Mesothelial cell of epicardium (in vitro differentiated cells): Measurements from ENCODE around the gene AMBRA1. TPM values are rescaled to one million over a fixed set of nuclear protein-coding genes. Genes with fewer than 3 reads are reported as not detected.
A peak's percentile ranks its signal among the peaks of the same experiment; 100 is the strongest.

Source experiments
- DNase-seq, 2 experiments: peaks; one replicate each; pipeline ENCODE4 v3.0.0; 2021; ENCODE audit warnings: low spot score in 2 of 2; ENCODE audit not compliant: unreplicated experiment in 2 of 2
- H3K27ac Mint-ChIP-seq: 2 replicates; pipeline ENCODE4 v1.8.0; 2021; ENCODE audit warnings: mixed read lengths
- H3K27me3 Mint-ChIP-seq: 2 replicates; pipeline ENCODE4 v1.8.0; 2021; ENCODE audit warnings: low read depth, mixed read lengths
- H3K36me3 Mint-ChIP-seq: 2 replicates; pipeline ENCODE4 v1.8.0; 2021; ENCODE audit warnings: mixed read lengths
- H3K4me1 Mint-ChIP-seq: 2 replicates; pipeline ENCODE4 v1.8.0; 2021; ENCODE audit warnings: mixed read lengths
- H3K4me3 Mint-ChIP-seq: 2 replicates; pipeline ENCODE4 v1.8.0; 2021; ENCODE audit warnings: mild to moderate bottlenecking, moderate library complexity, mixed read lengths
- H3K9me3 Mint-ChIP-seq: 2 replicates; pipeline ENCODE4 v1.8.0; 2021; ENCODE audit warnings: mixed read lengths
- total RNA-seq: library from RNA; stranded (reverse); gene quantifications from 3 replicates; pipeline ENCODE4 v1.2.1, GENCODE V29; 2021
- TF ChIP-seq, protein P1 (sequence below): fragments of 200-600 bp; sonication (generic); IDR thresholded peaks from one replicate; pipeline ENCODE4 v1.5.0; 2021; ENCODE audit warnings: antibody characterized with exemption; ENCODE audit not compliant: unreplicated experiment

AMBRA1 gene
- total RNA-seq, 1 donor from 2014 or later: 48.4 TPM

DNA sequence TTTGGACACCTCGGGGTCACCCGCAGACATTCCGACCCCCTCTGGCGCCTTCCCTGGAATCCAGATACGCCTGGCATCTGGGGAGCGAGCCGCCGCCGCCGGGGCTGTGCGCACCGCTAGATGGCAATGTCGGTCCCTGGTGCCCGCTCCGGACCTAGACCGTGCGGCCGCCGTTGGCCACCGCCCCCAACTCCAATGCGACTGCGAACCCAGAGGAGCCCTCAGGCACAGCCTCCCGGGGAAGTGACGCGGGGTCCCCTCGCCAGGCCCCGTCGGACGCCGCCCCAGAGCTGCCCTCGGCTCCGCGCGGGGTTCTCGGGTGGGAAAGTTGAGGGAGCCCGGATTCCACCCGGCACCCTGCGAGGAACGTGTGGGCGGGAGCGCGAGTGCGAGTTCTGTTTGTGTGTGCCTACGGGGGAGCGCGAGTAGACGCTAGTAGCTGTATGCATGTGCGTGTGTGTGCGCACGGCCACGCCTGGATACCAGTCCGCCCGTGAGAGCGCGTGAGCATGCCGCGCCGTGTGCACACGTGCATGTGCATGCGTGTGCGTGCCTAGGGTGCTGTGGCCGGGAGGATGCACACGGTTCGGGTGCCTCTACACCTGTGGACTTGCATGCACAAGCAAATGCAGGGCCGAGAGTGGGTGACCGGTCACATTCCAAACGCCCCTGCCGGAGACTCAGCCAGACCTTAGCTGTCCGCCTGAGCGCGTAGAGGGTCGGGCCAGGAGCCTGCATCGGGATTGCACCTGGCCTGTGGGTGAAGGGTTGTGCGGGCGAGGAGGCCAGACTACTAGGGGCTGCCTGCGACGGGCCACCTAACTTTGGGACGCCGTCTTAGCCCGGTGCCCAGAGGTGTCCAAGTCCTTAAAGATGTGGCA lies 204.1 kb downstream of the AMBRA1 start:
- H3K27me3 Mint-ChIP-seq: peaks cover 69% of the 10 kb centered on the region
- no peaks in the 10 kb centered on the region for H3K9me3 Mint-ChIP-seq
- peak in 1 of 2 experiments; percentile 82 for DNase-seq
- peaks cover 2% of the 10 kb centered on the region for H3K36me3 Mint-ChIP-seq
- no peak overlapping the region for H3K27ac Mint-ChIP-seq
- TF ChIP-seq, protein P1, sequence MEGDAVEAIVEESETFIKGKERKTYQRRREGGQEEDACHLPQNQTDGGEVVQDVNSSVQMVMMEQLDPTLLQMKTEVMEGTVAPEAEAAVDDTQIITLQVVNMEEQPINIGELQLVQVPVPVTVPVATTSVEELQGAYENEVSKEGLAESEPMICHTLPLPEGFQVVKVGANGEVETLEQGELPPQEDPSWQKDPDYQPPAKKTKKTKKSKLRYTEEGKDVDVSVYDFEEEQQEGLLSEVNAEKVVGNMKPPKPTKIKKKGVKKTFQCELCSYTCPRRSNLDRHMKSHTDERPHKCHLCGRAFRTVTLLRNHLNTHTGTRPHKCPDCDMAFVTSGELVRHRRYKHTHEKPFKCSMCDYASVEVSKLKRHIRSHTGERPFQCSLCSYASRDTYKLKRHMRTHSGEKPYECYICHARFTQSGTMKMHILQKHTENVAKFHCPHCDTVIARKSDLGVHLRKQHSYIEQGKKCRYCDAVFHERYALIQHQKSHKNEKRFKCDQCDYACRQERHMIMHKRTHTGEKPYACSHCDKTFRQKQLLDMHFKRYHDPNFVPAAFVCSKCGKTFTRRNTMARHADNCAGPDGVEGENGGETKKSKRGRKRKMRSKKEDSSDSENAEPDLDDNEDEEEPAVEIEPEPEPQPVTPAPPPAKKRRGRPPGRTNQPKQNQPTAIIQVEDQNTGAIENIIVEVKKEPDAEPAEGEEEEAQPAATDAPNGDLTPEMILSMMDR: peak; percentile 67
- peaks cover 29% of the 10 kb centered on the region for H3K4me1 Mint-ChIP-seq
- peak overlapping the region; percentile 56 for H3K4me3 Mint-ChIP-seq

DNA sequence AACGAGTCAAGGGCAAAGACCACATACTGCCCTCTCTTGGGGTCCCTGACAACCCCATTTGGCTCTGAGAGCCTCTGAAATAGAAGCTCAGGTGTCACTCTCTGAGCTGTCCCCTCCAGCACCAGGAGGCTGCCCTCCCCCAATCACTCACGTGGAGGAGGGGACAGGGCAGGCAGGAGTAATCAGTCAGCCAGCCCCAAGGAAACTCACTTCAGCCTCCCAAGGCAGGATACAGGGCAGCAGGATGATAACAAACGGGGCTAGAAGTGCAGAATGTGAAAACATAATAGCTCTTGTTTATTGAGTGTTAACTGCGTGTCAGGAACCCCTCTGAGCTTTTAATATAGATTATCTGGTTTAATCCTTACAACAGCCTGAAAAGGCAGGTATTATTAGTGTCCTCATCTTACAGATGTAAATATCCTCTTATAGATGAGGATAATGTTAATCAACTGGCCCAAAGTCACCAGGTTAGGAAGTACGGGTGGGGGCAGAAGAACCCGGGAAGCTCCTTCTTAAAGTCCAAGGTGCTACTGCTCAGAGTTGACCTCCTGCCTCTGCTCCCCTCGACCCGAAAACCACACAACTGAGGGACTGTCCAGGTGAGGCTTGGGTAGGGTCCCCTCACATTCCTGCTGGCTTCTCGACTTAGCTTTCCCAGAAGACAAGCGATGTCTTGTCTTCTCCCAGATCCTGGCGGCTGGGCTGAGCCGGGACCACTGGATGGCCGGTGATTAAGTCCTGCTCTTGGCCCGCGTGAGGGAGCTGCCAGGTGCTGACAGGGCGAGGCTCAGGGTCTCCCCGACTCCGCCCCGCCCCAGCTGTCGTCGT lies 205.0 kb downstream of the AMBRA1 start:
- Mint-ChIP-seq H3K4me1 (peaks cover 29% of the 10 kb centered on the region), H3K27ac (no peak overlapping the region), H3K36me3 (peaks cover 2% of the 10 kb centered on the region), H3K9me3 (no peaks in the 10 kb centered on the region), H3K27me3 (peaks cover 66% of the 10 kb centered on the region), H3K4me3 (peak overlapping the region; percentile 56)
- no peak for DNase-seq
- TF ChIP-seq, protein P1: no peak

DNA sequence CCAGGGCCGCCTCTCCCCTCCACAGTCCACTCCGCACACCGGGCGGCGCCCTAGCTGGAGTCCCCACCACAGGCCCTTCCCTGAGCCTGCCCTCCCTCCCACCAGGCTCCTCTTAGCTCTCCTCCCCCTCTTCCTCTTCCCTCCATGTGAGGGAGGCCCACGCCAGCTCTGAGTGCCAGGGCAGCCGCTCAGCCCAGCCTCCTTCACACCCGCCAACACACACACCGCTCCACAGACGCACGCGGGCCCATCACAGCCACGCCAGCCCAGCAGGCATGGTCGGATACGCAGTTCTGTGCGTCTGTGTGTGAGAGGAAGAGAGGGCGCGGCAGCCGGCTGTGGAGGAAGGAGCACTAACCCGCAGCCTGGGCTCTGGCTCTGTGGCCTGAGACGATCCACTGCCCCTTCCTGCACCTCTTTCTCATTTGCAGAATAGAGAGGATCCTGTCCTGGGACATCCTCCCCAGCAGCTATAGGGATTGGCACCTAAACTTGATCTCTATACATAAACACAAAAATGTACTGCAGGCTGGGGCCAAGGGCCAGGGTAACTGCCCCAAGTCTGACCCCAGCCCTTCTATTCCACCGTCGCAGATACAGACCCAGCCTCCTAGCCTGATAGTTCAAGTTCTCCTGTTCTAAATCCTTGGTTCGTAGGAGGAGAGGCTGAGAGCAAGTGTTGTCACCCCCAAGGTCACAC lies 205.8 kb downstream of the AMBRA1 start:
- no peaks in the 10 kb centered on the region for H3K9me3 Mint-ChIP-seq
- no peak overlapping the region for H3K27ac Mint-ChIP-seq
- H3K4me1 Mint-ChIP-seq: peaks cover 34% of the 10 kb centered on the region

DNA sequence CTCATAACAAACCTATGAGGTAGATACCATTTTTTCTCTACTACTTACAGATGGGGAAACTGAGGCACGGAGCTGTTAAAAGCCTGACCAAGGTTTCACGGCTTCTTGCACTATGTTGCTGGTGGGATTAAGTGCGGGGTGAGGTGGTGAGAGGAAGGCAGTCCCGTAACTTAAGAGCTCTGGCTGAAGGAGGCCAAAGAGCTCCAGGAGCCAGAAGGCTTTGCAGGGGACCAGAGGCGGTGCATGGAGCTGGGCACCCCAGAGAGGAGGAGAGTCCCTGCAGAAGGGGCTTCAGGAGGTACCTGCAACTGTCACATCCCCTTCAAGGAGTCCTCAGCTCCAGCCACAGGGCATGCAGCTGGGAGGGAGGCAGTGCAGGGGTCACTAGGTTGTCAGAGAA lies 206.4 kb downstream of the AMBRA1 start:
- no peak for DNase-seq
- H3K36me3 Mint-ChIP-seq: no peaks in the 10 kb centered on the region
- peaks cover 53% of the 10 kb centered on the region for H3K27me3 Mint-ChIP-seq
- TF ChIP-seq, protein P1: no peak
- no peak overlapping the region for H3K27ac Mint-ChIP-seq
- no peak overlapping the region for H3K4me3 Mint-ChIP-seq
- H3K4me1 Mint-ChIP-seq: peaks cover 32% of the 10 kb centered on the region
- H3K9me3 Mint-ChIP-seq: no peaks in the 10 kb centered on the region

More for the DNA sequence above, 205.8 kb downstream of the AMBRA1 start:
- peaks cover 59% of the 10 kb centered on the region for H3K27me3 Mint-ChIP-seq
- H3K36me3 Mint-ChIP-seq: peaks cover 2% of the 10 kb centered on the region
- TF ChIP-seq, protein P1: no peak
- no peak for DNase-seq
- H3K4me3 Mint-ChIP-seq: no peak overlapping the region

DNA sequence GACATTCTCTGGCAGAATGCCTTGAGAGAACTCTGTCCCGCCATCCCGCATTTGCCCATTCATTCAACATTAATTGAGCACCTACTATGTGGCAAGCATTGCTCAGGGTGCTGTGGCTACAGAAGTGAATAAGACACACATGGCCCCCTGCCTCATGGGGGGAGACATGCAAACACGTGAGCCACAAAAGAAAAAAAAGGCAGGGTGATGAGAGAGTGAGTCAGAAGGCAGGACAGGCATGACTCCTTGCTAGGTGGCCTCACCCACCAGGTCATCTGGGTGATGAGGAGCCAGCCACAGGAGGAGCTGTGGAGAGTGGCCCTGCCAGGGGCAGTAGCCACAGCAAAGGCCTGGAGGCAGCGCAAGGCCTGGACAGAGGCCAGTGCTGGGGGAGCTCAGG lies 207.1 kb downstream of the AMBRA1 start:
- Mint-ChIP-seq H3K27ac (no peak overlapping the region), H3K9me3 (no peaks in the 10 kb centered on the region), H3K4me3 (no peak overlapping the region), H3K27me3 (peaks cover 52% of the 10 kb centered on the region), H3K4me1 (peaks cover 35% of the 10 kb centered on the region), H3K36me3 (no peaks in the 10 kb centered on the region)
- TF ChIP-seq, protein P1: no peak
- no peak for DNase-seq
